OCI-LY1 (cell line): ENCODE data around the gene RWDD2A.

Source experiments
- H2AFZ ChIP-seq: fragments of 200-600 bp; sonication (generic), shearing (Covaris generic); 2 replicates; pipeline ENCODE4 v1.6.0; 2014; ENCODE audit warnings: antibody characterized with exemption, mild to moderate bottlenecking, low read length
- H3F3A ChIP-seq: fragments of 200-600 bp; sonication (generic), shearing (Covaris generic); 2 replicates; pipeline ENCODE4 v1.6.0; 2014; ENCODE audit warnings: mild to moderate bottlenecking, antibody characterized with exemption, low read length, moderate library complexity; ENCODE audit not compliant: insufficient read depth
- H3K27ac ChIP-seq: fragments of 200-600 bp; sonication (generic); 2 replicates; pipeline ENCODE4 v1.5.1; 2014; ENCODE audit warnings: low read length, mixed run types, mild to moderate bottlenecking, low read depth; ENCODE audit not compliant: poor library complexity, severe bottlenecking
- H3K27me3 ChIP-seq: fragments of 200-600 bp; sonication (generic); 2 replicates; pipeline ENCODE4 v1.6.0; 2014; ENCODE audit warnings: antibody characterized with exemption, mild to moderate bottlenecking, low read length, moderate library complexity; ENCODE audit not compliant: insufficient read depth
- H3K36me3 ChIP-seq: fragments of 200-600 bp; sonication (generic); 2 replicates; pipeline ENCODE4 v1.6.1; 2014; ENCODE audit warnings: mild to moderate bottlenecking, antibody characterized with exemption, low read length, moderate library complexity, mixed read lengths; ENCODE audit not compliant: insufficient read depth
- H3K4me1 ChIP-seq: fragments of 200-600 bp; sonication (generic); 2 replicates; pipeline ENCODE4 v1.5.1; 2014; ENCODE audit warnings: mild to moderate bottlenecking, low read length, moderate library complexity; ENCODE audit not compliant: insufficient read depth, severe bottlenecking
- H3K4me2 ChIP-seq: fragments of 200-600 bp; sonication (generic), shearing (Covaris generic); 2 replicates; pipeline ENCODE4 v1.6.1; 2014; ENCODE audit warnings: low read length
- H3K4me3 ChIP-seq: fragments of 200-600 bp; sonication (generic); 2 replicates; pipeline ENCODE4 v1.5.1; 2014; ENCODE audit warnings: low read length, low read depth, mild to moderate bottlenecking, mixed read lengths; ENCODE audit not compliant: poor library complexity, severe bottlenecking
- H3K79me2 ChIP-seq: fragments of 200-600 bp; shearing (Covaris generic); 2 replicates; pipeline ENCODE4 v1.6.1; 2016; ENCODE audit warnings: mixed run types, low read length, mixed read lengths; ENCODE audit not compliant: insufficient read depth
- H3K9ac ChIP-seq: fragments of 200-600 bp; sonication (generic), shearing (Covaris generic); 2 replicates; pipeline ENCODE4 v1.6.1; 2014; ENCODE audit warnings: mild to moderate bottlenecking, low read length, mixed read lengths
- H3K9me2 ChIP-seq: fragments of 200-600 bp; sonication (generic), shearing (Covaris generic); 2 replicates; pipeline ENCODE4 v1.6.1; 2014; ENCODE audit warnings: low read depth, mild to moderate bottlenecking, low read length, mixed read lengths
- H3K9me3 ChIP-seq: fragments of 200-600 bp; shearing (Covaris generic); 2 replicates; pipeline ENCODE4 v1.6.1; 2014; ENCODE audit warnings: low read length, mixed read lengths
- H4K20me1 ChIP-seq: fragments of 200-600 bp; sonication (generic), shearing (Covaris generic); 2 replicates; pipeline ENCODE4 v1.6.0; 2016; ENCODE audit warnings: mild to moderate bottlenecking, low read length; ENCODE audit not compliant: insufficient read depth
- EZH2 ChIP-seq: fragments of 200-600 bp; sonication (generic), shearing (Covaris generic); IDR thresholded peaks from 2 replicates; pipeline ENCODE4 v1.8.0; 2017; ENCODE audit warnings: borderline replicate concordance, mixed run types, mild to moderate bottlenecking, antibody characterized with exemption, low read length, moderate library complexity, mixed read lengths
- TF ChIP-seq, protein P1 (sequence below): fragments of 200-600 bp; sonication (generic), shearing (Covaris generic); IDR thresholded peaks from 2 replicates; pipeline ENCODE4 v1.5.1; 2017; ENCODE audit warnings: mild to moderate bottlenecking, antibody characterized with exemption, low read length, moderate library complexity, mixed read lengths

Gene RWDD2A

DNA sequence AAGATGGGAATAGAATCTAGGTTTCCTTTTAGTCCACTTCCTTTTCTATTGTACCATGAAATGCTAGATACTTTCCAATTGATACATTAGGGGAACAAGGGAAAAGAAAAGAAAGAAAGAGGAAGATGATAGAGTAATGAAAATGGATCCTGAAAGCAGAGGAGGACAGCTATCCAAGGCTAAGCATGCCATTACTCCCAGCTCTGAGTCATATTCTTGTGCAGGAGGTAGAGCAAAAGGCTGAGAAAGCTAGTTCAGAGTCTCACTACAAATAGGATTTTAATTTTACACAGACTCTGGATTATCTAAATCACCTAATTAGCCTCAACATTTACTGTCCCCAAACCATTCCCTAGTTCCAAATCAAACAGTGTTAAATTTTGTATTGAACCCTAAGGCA, 23.6 kb downstream of the RWDD2A start:
- Histone ChIP-seq H3K9me3 (no peaks in the 10 kb centered on the region), H2AFZ (no peak overlapping the region), H3K79me2 (no peaks in the 10 kb centered on the region), H3K4me3 (no peak overlapping the region), H3K9me2 (no peaks in the 10 kb centered on the region), H3K27me3 (no peaks in the 10 kb centered on the region), H3K9ac (no peak overlapping the region), H3K4me2 (no peak overlapping the region), H3K27ac (no peak overlapping the region), H3K4me1 (no peaks in the 10 kb centered on the region), H3F3A (no peaks in the 10 kb centered on the region), H3K36me3 (no peaks in the 10 kb centered on the region), H4K20me1 (no peaks in the 10 kb centered on the region)
- no peak for TF ChIP-seq EZH2
- TF ChIP-seq, protein P1, sequence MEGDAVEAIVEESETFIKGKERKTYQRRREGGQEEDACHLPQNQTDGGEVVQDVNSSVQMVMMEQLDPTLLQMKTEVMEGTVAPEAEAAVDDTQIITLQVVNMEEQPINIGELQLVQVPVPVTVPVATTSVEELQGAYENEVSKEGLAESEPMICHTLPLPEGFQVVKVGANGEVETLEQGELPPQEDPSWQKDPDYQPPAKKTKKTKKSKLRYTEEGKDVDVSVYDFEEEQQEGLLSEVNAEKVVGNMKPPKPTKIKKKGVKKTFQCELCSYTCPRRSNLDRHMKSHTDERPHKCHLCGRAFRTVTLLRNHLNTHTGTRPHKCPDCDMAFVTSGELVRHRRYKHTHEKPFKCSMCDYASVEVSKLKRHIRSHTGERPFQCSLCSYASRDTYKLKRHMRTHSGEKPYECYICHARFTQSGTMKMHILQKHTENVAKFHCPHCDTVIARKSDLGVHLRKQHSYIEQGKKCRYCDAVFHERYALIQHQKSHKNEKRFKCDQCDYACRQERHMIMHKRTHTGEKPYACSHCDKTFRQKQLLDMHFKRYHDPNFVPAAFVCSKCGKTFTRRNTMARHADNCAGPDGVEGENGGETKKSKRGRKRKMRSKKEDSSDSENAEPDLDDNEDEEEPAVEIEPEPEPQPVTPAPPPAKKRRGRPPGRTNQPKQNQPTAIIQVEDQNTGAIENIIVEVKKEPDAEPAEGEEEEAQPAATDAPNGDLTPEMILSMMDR = no peak

DNA sequence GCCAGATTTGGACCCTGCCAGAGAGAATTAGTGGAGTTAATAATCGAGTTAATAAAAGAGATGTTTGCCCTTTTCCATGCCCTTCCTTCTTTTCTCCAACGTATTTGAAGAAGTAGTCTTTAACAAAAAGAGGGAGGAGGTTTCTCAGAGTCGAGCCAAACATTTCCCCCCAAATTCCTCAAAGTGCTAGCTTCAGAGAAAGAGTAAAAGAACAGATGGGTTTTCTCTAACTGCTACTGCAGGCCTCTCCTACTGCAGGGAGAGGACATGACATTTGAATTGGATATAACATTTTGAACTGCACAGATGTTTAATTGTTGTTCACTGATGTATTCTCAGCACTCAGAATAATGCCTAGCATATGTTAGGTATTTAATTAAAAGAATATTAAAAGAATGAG, 25.5 kb downstream of the RWDD2A start:
- H3K4me2 ChIP-seq = no peak overlapping the region
- no peak overlapping the region for H3K27ac ChIP-seq
- H2AFZ ChIP-seq = no peak overlapping the region
- H4K20me1 ChIP-seq = no peaks in the 10 kb centered on the region
- no peaks in the 10 kb centered on the region for H3K79me2 ChIP-seq
- H3K4me3 ChIP-seq = no peak overlapping the region
- no peaks in the 10 kb centered on the region for H3K9me3 ChIP-seq
- no peaks in the 10 kb centered on the region for H3K36me3 ChIP-seq
- H3K27me3 ChIP-seq = no peaks in the 10 kb centered on the region
- no peaks in the 10 kb centered on the region for H3K9me2 ChIP-seq
- no peaks in the 10 kb centered on the region for H3F3A ChIP-seq
- TF ChIP-seq EZH2 = no peak
- no peaks in the 10 kb centered on the region for H3K4me1 ChIP-seq
- no peak overlapping the region for H3K9ac ChIP-seq

DNA sequence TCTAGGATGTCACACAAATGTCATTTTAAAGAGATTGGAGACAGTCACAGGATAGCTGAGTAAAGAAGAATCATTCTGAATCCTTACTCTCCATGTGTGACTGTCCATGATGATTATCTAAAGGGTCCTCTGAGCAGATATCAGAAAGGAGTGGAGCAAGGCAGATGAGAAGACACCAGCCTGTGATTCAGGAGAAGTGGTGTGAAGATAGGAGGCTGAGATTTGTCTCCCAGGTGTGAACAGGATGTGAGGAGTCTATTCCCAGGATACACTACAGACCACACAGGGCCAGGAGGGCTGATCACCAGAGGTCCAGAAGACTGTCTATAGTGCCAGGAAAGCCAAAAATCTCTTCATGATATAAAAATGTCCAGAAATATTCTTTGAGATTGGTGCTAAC, 27.0 kb downstream of the RWDD2A start:
- H3K27me3 ChIP-seq = no peaks in the 10 kb centered on the region
- no peak overlapping the region for H3K9ac ChIP-seq
- no peak overlapping the region for H3K4me3 ChIP-seq
- no peaks in the 10 kb centered on the region for H3K36me3 ChIP-seq
- no peak overlapping the region for H3K4me2 ChIP-seq
- no peaks in the 10 kb centered on the region for H4K20me1 ChIP-seq
- H3K9me3 ChIP-seq = no peaks in the 10 kb centered on the region
- H3F3A ChIP-seq = no peaks in the 10 kb centered on the region
- H3K9me2 ChIP-seq = no peaks in the 10 kb centered on the region
- no peaks in the 10 kb centered on the region for H3K4me1 ChIP-seq
- no peaks in the 10 kb centered on the region for H3K79me2 ChIP-seq
- H2AFZ ChIP-seq = no peak overlapping the region
- H3K27ac ChIP-seq = no peak overlapping the region
- TF ChIP-seq, protein P1 = no peak
- no peak for TF ChIP-seq EZH2

DNA sequence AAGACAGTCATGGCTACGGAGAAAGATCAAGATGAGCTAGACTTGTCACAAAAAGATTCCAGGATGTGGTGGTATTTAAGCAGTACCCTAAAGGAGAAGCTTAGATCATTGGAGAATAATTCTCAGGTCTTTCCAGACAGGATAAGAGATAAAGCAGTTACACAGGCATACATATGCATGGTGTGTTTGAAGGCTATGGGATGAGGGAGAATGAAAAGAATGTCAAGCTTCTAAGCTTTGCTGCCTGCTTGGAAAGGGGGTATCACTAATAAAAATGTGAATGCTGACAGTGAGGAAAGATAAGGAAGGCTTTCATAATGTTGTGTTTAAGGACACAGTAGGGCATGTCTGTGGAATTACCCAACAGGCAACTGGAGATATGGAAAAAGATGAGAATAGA, 28.1 kb downstream of the RWDD2A start:
- TF ChIP-seq EZH2 = no peak
- TF ChIP-seq, protein P1 = no peak
- no peaks in the 10 kb centered on the region for H3K27me3 ChIP-seq
- H3K9me3 ChIP-seq = no peaks in the 10 kb centered on the region
- no peak overlapping the region for H2AFZ ChIP-seq
- H3K4me2 ChIP-seq = no peak overlapping the region
- H3K9me2 ChIP-seq = no peaks in the 10 kb centered on the region
- H3K27ac ChIP-seq = no peak overlapping the region
- H3F3A ChIP-seq = no peaks in the 10 kb centered on the region
- no peaks in the 10 kb centered on the region for H3K79me2 ChIP-seq
- H3K4me1 ChIP-seq = no peaks in the 10 kb centered on the region
- H3K36me3 ChIP-seq = no peaks in the 10 kb centered on the region
- no peaks in the 10 kb centered on the region for H4K20me1 ChIP-seq
- no peak overlapping the region for H3K9ac ChIP-seq
- H3K4me3 ChIP-seq = no peak overlapping the region
